PC-9 (cell line): ENCODE measurements around the gene WNK1.

ENCODE experiments used
- CTCF ChIP-seq: fragments of 200-600 bp; sonication (generic); conservative IDR thresholded peaks from 2 replicates; pipeline ENCODE4 v1.6.1; 2017; ENCODE audit warnings: mixed run types, antibody characterized with exemption, mild to moderate bottlenecking, moderate library complexity
- EZH2 ChIP-seq: fragments of 200-600 bp; sonication (generic); IDR thresholded peaks from 2 replicates; pipeline ENCODE4 v1.8.0; 2017; ENCODE audit warnings: antibody characterized with exemption, low read depth

- TF ChIP-seq CTCF: no peak
- no peak for TF ChIP-seq EZH2
Measured at GRCh38 chr12:828726-829395, 76.5 kb downstream of the WNK1 start.
